WTC11 (cell line): Measurements from ENCODE around the gene ITPKA. TPM values are rescaled to one million over a fixed set of nuclear protein-coding genes. Genes with fewer than 3 reads are reported as not detected.

ENCODE experiments used
- ATAC-seq: fragments of 200-7000 bp; cut with Tn5 transposase; 2 replicates; pipeline ENCODE4 v1.10.0; 2021; ENCODE audit warnings: mild to moderate bottlenecking, moderate library complexity
- CTCF ChIA-PET: fragments of 300-600 bp; sonication (Branson Sonifier 250); formaldehyde crosslinking; loops from one replicate; lab custom pipeline; 2021; ENCODE audit warnings: antibody characterized with exemption; lab: Charles Lee
- POLR2A ChIA-PET: fragments of 350-600 bp; sonication (Branson Sonifier 250); formaldehyde crosslinking; loops from one replicate; lab custom pipeline; 2021; ENCODE audit warnings: antibody characterized with exemption; lab: Charles Lee
- DNase-seq: peaks from one replicate; pipeline ENCODE4 v3.0.0; 2021; ENCODE audit warnings: low spot score
- H3K27ac Mint-ChIP-seq: 2 replicates; pipeline ENCODE4 v1.8.0; 2021; ENCODE audit warnings: mixed read lengths
- H3K27me3 Mint-ChIP-seq: 2 replicates; pipeline ENCODE4 v1.8.0; 2021; ENCODE audit warnings: low read depth, mild to moderate bottlenecking, moderate library complexity, mixed read lengths
- H3K36me3 Mint-ChIP-seq: 2 replicates; pipeline ENCODE4 v1.8.0; 2021; ENCODE audit warnings: mixed read lengths
- H3K4me1 Mint-ChIP-seq: 2 replicates; pipeline ENCODE4 v1.8.0; 2022; ENCODE audit warnings: mixed read lengths
- H3K4me3 Mint-ChIP-seq: 2 replicates; pipeline ENCODE4 v1.8.0; 2021; ENCODE audit warnings: mild to moderate bottlenecking, moderate library complexity, mixed read lengths
- H3K9me3 Mint-ChIP-seq: 2 replicates; pipeline ENCODE4 v1.8.0; 2021; ENCODE audit warnings: mixed read lengths
- CBFB ChIP-seq: sonication (generic); formaldehyde crosslinking; IDR thresholded peaks from 2 replicates; pipeline ENCODE4 v1.8.1; 2022; ENCODE audit warnings: mild to moderate bottlenecking, low read depth, missing genetic modification reagents
- ELF4 ChIP-seq: sonication (generic); formaldehyde crosslinking; IDR thresholded peaks from 2 replicates; pipeline ENCODE4 v1.8.1; 2022; ENCODE audit warnings: low read depth, mild to moderate bottlenecking, moderate library complexity, missing genetic modification reagents
- JAZF1 ChIP-seq: fragments of 250-450 bp; sonication (Bioruptor Pico); IDR thresholded peaks from 2 replicates; pipeline ENCODE4 v1.9.0; 2021; ENCODE audit warnings: moderate library complexity, mild to moderate bottlenecking, inconsistent platforms
- MAX ChIP-seq: sonication (generic); formaldehyde crosslinking; IDR thresholded peaks from 2 replicates; pipeline ENCODE4 v1.8.0; 2022; ENCODE audit warnings: mild to moderate bottlenecking, missing genetic modification reagents
- TEAD1 ChIP-seq: sonication (generic); formaldehyde crosslinking; IDR thresholded peaks from 2 replicates; pipeline ENCODE4 v1.8.0; 2022; ENCODE audit warnings: mild to moderate bottlenecking, missing genetic modification reagents
- TP53 ChIP-seq: sonication (generic); formaldehyde crosslinking; IDR thresholded peaks from 2 replicates; pipeline ENCODE4 v1.8.1; 2023; ENCODE audit warnings: mild to moderate bottlenecking, missing genetic modification reagents
- ZBTB21 ChIP-seq: sonication (generic); formaldehyde crosslinking; IDR thresholded peaks from 2 replicates; pipeline ENCODE4 v1.8.1; 2023; ENCODE audit warnings: mild to moderate bottlenecking, missing genetic modification reagents, borderline replicate concordance
- ZNF396 ChIP-seq: fragments of 250-450 bp; sonication (Bioruptor Pico); IDR thresholded peaks from 2 replicates; pipeline ENCODE4 v1.8.0; 2021; ENCODE audit warnings: mild to moderate bottlenecking, moderate library complexity, borderline replicate concordance
- ZNF416 ChIP-seq: fragments of 250-450 bp; sonication (Bioruptor Pico); IDR thresholded peaks from 2 replicates; pipeline ENCODE4 v1.9.0; 2021; ENCODE audit warnings: mild to moderate bottlenecking, inconsistent platforms
- ZNF512 ChIP-seq: sonication (generic); formaldehyde crosslinking; IDR thresholded peaks from 2 replicates; pipeline ENCODE4 v1.8.1; 2022; ENCODE audit warnings: missing genetic modification reagents, borderline replicate concordance
- ZSCAN18 ChIP-seq: fragments of 250-450 bp; sonication (Bioruptor Pico); IDR thresholded peaks from 2 replicates; pipeline ENCODE4 v2.1.2; 2022; ENCODE audit warnings: mild to moderate bottlenecking, moderate library complexity
- total RNA-seq: library from RNA; stranded (reverse); gene quantifications from 3 replicates; pipeline ENCODE4 v1.2.3, GENCODE V29; 2021
- TF ChIP-seq, protein P1 (sequence below): sonication (generic); formaldehyde crosslinking; IDR thresholded peaks from 2 replicates; pipeline ENCODE4 v1.8.1; 2022; ENCODE audit warnings: mild to moderate bottlenecking, moderate library complexity, missing genetic modification reagents
- TF ChIP-seq, protein P2 (sequence below): sonication (generic); formaldehyde crosslinking; IDR thresholded peaks from 2 replicates; pipeline ENCODE4 v1.8.0; 2022; ENCODE audit warnings: mild to moderate bottlenecking, missing genetic modification reagents

ITPKA gene
- total RNA-seq, 1 experiment from 2014 or later: 1.2 TPM

DNA sequence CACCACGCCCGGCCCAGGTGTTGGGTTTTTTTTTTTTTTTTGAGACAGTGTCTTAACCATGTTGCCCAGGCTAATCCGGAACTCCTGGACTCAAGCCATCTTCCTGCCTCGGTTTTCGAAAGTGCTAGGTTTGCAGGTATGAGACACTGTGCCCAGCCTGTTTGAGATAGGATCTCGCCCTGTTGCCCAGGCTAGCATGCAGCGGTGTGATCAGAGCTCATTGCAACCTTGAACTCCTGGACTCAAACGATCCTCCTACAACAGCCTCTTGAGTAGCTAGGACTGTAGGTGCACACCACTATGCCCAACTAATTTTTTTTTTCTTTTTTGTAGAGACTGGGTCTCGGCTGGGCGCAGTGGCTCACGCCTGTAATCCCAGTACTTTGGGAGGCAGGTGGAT, 20.3 kb upstream of the ITPKA start:
- Mint-ChIP-seq H3K27me3 (no peaks in the 10 kb centered on the region), H3K27ac (no peak overlapping the region), H3K4me1 (no peaks in the 10 kb centered on the region), H3K9me3 (no peaks in the 10 kb centered on the region), H3K36me3 (peaks cover 73% of the 10 kb centered on the region), H3K4me3 (no peak overlapping the region)
- ChIA-PET POLR2A (interaction anchor here (0.6 kb wide), 1 partner anchor 27 kb away, joined by 3 read pairs; no protein-coding TSS in a partner anchor), CTCF (no interaction called here)
- no peak for TF ChIP-seq ZNF416 (CRISPR knock-in tag)
- TF ChIP-seq ELF4 (CRISPR knock-in tag): no peak
- no peak for TF ChIP-seq JAZF1 (CRISPR knock-in tag)
- TF ChIP-seq, protein P1, sequence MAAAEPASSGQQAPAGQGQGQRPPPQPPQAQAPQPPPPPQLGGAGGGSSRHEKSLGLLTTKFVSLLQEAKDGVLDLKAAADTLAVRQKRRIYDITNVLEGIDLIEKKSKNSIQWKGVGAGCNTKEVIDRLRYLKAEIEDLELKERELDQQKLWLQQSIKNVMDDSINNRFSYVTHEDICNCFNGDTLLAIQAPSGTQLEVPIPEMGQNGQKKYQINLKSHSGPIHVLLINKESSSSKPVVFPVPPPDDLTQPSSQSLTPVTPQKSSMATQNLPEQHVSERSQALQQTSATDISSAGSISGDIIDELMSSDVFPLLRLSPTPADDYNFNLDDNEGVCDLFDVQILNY (CRISPR knock-in tag): no peak
- no peak for TF ChIP-seq ZNF512 (CRISPR knock-in tag)
- TF ChIP-seq TEAD1: no peak
- TF ChIP-seq ZNF396 (CRISPR knock-in tag): no peak
- TF ChIP-seq, protein P2, sequence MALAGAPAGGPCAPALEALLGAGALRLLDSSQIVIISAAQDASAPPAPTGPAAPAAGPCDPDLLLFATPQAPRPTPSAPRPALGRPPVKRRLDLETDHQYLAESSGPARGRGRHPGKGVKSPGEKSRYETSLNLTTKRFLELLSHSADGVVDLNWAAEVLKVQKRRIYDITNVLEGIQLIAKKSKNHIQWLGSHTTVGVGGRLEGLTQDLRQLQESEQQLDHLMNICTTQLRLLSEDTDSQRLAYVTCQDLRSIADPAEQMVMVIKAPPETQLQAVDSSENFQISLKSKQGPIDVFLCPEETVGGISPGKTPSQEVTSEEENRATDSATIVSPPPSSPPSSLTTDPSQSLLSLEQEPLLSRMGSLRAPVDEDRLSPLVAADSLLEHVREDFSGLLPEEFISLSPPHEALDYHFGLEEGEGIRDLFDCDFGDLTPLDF: no peak
- no peak for TF ChIP-seq CBFB (CRISPR knock-in tag)
- no peak for TF ChIP-seq TP53 (CRISPR knock-in tag)
- DNase-seq (no peak), ATAC-seq (no peak)

DNA sequence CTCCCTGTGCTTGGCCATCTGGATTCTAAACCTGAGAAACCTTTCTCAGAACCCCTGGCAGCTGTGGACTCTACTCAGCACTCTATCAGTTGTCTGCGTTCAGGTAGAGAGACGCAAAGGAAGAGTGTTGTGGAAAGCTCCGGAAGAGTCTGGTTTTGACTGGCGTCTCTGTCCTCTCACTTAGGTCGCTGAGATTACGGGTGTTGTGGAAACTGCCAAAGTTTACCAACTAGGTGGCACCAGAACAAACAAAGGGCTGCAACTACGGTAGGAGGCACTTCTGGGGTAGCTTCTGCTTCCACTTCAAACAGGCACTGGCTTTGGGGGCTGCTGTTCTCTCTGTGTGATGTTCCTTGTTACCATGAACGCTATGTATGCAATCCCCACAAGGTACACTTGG, 19.2 kb upstream of the ITPKA start:
- Mint-ChIP-seq H3K9me3 (no peaks in the 10 kb centered on the region), H3K27me3 (no peaks in the 10 kb centered on the region), H3K27ac (no peak overlapping the region), H3K4me1 (no peaks in the 10 kb centered on the region), H3K36me3 (peaks cover 74% of the 10 kb centered on the region), H3K4me3 (no peak overlapping the region)
- TF ChIP-seq ZSCAN18 (CRISPR knock-in tag) (no peak), ZBTB21 (no peak), MAX (CRISPR knock-in tag) (no peak)
- DNase-seq (no peak), ATAC-seq (no peak)
- CTCF ChIA-PET: interaction anchor here (2.1 kb wide), 1 partner anchor 9 kb away, joined by 8 read pairs; no protein-coding TSS in a partner anchor
- POLR2A ChIA-PET: no interaction called here

DNA sequence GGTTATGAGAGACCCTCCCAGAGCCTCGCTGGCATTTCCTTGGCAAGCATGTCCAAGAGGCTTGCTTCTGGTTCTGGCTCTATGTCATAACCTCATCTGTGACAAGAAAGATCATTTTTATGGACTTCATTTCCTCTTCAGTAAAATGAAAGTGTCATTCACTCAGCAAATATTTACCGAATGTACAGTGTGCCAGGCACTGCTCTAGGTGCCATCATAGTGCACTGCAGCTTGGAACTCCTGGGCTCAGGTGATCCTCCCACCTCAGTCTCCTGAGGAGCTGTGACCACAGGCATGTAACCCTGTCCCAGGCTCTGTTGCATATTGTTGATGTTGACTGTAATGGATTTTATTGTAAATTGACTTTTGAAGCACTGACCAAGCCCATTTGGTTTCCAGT, 18.7 kb upstream of the ITPKA start:
- H3K27me3 Mint-ChIP-seq: no peaks in the 10 kb centered on the region
- H3K27ac Mint-ChIP-seq: no peak overlapping the region
- no peak for ATAC-seq
- H3K4me1 Mint-ChIP-seq: no peaks in the 10 kb centered on the region
- CTCF ChIA-PET: interaction anchor here (2.1 kb wide), 1 partner anchor 9 kb away, joined by 8 read pairs; no protein-coding TSS in a partner anchor
- H3K36me3 Mint-ChIP-seq: peaks cover 72% of the 10 kb centered on the region
- POLR2A ChIA-PET: no interaction called here
- TF ChIP-seq, protein P1 (CRISPR knock-in tag): no peak
- no peaks in the 10 kb centered on the region for H3K9me3 Mint-ChIP-seq
- H3K4me3 Mint-ChIP-seq: no peak overlapping the region
- no peak for DNase-seq
